Measurements from ENCODE around the gene NLRP3.

- TF ChIP-seq EP300 (IDR thresholded peaks at IDR 0.05; ENCODE audit: borderline replicate concordance in 1 of 2, control insufficient read depth in 1 of 2, low read depth in 2 of 2, low read length in 2 of 2): no peak
- TF ChIP-seq CTCF (IDR thresholded peaks at IDR 0.05 in 2 of 3, conservative IDR thresholded peaks at IDR 0.05 in 1 of 3; ENCODE audit: control insufficient read depth in 2 of 3, extremely low read depth in 1 of 3, insufficient read depth in 1 of 3, low read depth in 3 of 3, low read length in 3 of 3): no peak
- TF ChIP-seq SRF (IDR thresholded peaks at IDR 0.05; ENCODE audit: low read depth in 2 of 2, low read length in 2 of 2): no peak
- no peak for TF ChIP-seq FOXM1 (IDR thresholded peaks at IDR 0.05; ENCODE audit: low read depth, low read length)
- TF ChIP-seq, protein P1, sequence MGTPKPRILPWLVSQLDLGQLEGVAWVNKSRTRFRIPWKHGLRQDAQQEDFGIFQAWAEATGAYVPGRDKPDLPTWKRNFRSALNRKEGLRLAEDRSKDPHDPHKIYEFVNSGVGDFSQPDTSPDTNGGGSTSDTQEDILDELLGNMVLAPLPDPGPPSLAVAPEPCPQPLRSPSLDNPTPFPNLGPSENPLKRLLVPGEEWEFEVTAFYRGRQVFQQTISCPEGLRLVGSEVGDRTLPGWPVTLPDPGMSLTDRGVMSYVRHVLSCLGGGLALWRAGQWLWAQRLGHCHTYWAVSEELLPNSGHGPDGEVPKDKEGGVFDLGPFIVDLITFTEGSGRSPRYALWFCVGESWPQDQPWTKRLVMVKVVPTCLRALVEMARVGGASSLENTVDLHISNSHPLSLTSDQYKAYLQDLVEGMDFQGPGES (IDR thresholded peaks at IDR 0.05): no peak
- no peak for TF ChIP-seq YY1 (IDR thresholded peaks at IDR 0.05; ENCODE audit: low read depth, low read length)
- TF ChIP-seq SIN3A (IDR thresholded peaks at IDR 0.05; ENCODE audit: low read depth, low read length): no peak
- TF ChIP-seq MYC (IDR thresholded peaks at IDR 0.05; ENCODE audit: insufficient read depth, insufficient read length, insufficient replicate concordance, low read length, severe bottlenecking): no peak
- TF ChIP-seq POLR2AphosphoS5 (IDR thresholded peaks at IDR 0.05; ENCODE audit: low read length): no peak
- TF ChIP-seq STAT3 (IDR thresholded peaks at IDR 0.05; ENCODE audit: low read depth, low read length): no peak
- TF ChIP-seq POLR2A (IDR thresholded peaks at IDR 0.05; ENCODE audit: low read depth, low read length): no peak
Observed at GRCh38 chr1:247406014-247406656, 9.8 kb upstream of the NLRP3 start.
